GM21619 (cell line): ENCODE data around the gene GALE.

Source experiments
- ATAC-seq: cut with Tn5 transposase; IDR thresholded peaks from one replicate; pipeline ENCODE4 v1.9.1; 2021; ENCODE audit not compliant: unreplicated experiment

GALE gene

GRCh38 chr1:23756676-23757075, 43.9 kb downstream of the GALE start:
- no peak for ATAC-seq

- ATAC-seq: no peak
Measured at GRCh38 chr1:23752909-23753308, 47.6 kb downstream of the GALE start.

GRCh38 chr1:23751815-23752200, 48.7 kb downstream of the GALE start:
- ATAC-seq: no peak

- ATAC-seq: no peak
Measured at GRCh38 chr1:23751050-23751814, 49.3 kb downstream of the GALE start.

GRCh38 chr1:23748016-23748415, 52.5 kb downstream of the GALE start:
- ATAC-seq: no peak
